NB4 (cell line): ENCODE measurements around the gene FBXL13.

Experiments used
- POLR2A ChIP-seq: IDR thresholded peaks from 2 replicates; pipeline ENCODE4 v1.6.1; 2011; ENCODE audit warnings: mild to moderate bottlenecking; ENCODE audit not compliant: insufficient read length; ENCODE audit errors: extremely low read depth
- TF ChIP-seq, protein P1 (sequence below): IDR thresholded peaks from one replicate; pipeline ENCODE4 v1.5.1; 2012; ENCODE audit warnings: low read depth, low read length

DNA sequence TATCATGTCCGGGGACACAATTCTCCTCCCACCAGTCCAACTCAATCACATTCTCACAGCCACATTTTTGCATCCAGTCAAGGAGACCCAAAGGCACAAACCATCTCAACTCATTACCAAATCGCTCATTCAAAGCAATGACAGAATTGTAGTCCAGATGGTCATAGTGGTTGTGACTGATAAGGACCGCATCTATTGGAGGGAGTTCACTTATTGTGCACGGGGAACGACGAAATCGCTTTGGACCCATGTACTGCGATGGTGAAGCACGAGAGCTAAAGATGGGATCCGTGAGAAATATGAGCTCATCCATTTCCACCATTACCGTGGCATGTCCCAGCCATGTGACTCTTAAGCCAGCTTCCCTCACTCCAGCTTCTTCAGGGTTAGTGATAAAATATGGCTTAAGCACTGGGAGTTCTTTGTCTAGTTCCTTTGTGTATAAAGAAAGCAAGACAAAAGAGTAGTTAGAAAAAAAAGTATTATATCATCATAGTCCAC lies 45.2 kb upstream of the FBXL13 start:
- TF ChIP-seq, protein P1, sequence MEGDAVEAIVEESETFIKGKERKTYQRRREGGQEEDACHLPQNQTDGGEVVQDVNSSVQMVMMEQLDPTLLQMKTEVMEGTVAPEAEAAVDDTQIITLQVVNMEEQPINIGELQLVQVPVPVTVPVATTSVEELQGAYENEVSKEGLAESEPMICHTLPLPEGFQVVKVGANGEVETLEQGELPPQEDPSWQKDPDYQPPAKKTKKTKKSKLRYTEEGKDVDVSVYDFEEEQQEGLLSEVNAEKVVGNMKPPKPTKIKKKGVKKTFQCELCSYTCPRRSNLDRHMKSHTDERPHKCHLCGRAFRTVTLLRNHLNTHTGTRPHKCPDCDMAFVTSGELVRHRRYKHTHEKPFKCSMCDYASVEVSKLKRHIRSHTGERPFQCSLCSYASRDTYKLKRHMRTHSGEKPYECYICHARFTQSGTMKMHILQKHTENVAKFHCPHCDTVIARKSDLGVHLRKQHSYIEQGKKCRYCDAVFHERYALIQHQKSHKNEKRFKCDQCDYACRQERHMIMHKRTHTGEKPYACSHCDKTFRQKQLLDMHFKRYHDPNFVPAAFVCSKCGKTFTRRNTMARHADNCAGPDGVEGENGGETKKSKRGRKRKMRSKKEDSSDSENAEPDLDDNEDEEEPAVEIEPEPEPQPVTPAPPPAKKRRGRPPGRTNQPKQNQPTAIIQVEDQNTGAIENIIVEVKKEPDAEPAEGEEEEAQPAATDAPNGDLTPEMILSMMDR = no peak
- no peak for TF ChIP-seq POLR2A
